Effector CD8-positive, alpha-beta T cell (primary cell): ENCODE results near the gene RNF214.

Experiments
- DNase-seq: peaks from one replicate; lab custom pipeline; 2025; lab: John Stamatoyannopoulos, UW

RNF214 gene

GRCh38 chr11:117282956-117283355 lies 50.5 kb downstream of the RNF214 start:
- DNase-seq, result no peak

GRCh38 chr11:117284053-117284452 lies 51.6 kb downstream of the RNF214 start:
- DNase-seq, result no peak

GRCh38 chr11:117286588-117286987 lies 54.1 kb downstream of the RNF214 start:
- no peak for DNase-seq

GRCh38 chr11:117287668-117288067 lies 55.2 kb downstream of the RNF214 start:
- DNase-seq, result no peak

- no peak for DNase-seq
Observed at GRCh38 chr11:117289795-117290194, 57.3 kb downstream of the RNF214 start.

DNA sequence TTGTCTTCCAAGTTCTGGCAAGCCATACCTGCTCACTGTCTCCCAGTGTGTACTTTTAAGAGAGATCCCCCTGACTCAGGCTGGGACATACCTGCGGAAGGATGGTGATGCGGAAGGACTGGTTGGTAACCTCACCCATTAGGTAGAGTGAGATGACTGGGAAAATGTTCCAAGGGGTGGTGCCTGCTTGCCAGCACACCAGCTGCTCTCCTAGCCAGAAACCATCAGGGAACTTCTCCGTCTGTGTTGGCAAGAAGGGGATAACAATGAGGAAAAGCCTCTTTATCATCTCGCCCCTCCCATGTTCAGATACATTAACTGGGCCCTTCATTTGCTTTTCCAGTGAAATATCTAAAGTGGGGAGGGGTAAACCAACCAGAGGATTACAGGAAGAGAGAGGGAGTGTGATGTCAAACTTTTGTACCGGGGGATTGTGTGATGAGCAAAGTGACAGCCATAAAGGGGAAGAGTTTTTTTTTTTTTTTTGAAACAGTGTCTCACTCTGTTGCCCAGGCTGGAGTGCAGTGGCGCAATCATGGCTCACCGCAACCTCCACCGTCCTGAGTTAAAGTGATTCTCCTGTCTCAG lies 58.4 kb downstream of the RNF214 start, which contains the start of gene BACE1-AS:
TSS of gene BACE1-AS (plus strand) at position 538 of the 588 bp plus-strand sequence.
- DNase-seq, result no peak

DNA sequence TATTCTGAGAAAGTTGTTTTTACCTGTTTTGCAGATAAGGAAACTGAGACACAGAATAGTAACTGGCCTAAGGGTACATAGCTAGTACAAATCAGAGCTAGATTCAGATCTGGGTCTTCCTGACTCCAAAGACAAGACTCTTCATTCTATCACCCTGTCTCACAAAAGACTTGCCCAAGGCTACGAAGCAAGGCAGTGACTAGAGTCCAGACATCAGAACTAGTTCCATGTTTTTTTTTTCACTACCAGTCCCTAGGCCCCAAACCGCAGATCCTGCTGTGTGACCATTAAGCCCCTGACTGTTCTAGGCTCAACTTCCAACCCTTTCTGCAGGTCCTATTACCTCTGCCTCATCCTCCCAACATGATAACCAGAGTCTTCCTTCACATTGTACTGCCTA lies 60.1 kb downstream of the RNF214 start:
- no peak for DNase-seq

DNA sequence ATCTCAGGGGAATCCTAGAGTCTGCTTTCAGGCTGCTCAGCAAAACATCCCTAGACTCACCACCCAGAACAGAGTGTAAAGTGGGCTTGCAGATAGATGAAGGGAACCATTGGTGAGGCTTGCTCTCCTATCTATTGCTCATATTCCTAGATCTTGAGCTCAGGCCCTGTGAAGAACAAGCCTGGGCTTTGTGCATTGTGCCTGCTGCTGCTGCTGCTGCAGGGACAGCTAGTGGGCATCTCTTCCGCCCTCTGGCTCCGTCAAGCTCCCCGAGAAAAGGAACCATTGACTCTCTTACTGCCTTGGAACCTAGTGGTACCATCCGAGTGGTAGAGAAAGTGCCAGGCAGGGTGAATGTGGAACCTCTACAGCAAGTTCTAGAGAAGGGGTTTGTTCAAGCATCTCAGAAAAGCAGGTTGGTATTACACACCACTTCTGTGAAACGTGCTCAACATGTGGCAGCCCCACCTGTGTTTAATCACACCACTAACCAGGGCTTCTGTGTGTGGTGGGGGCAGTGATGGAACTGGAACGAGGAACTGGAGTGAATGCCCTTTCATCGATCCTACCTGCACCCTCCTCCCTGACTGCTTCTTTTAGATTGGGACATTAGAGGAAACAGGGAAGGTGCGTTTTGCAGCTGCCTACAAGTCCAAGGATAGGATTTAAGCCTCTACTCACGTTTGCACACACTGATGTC lies 63.1 kb downstream of the RNF214 start:
- no peak for DNase-seq

- DNase-seq, result no peak
Observed at GRCh38 chr11:117296881-117297280, 64.4 kb downstream of the RNF214 start.

GRCh38 chr11:117298195-117298594 lies 65.7 kb downstream of the RNF214 start:
- no peak for DNase-seq

DNA sequence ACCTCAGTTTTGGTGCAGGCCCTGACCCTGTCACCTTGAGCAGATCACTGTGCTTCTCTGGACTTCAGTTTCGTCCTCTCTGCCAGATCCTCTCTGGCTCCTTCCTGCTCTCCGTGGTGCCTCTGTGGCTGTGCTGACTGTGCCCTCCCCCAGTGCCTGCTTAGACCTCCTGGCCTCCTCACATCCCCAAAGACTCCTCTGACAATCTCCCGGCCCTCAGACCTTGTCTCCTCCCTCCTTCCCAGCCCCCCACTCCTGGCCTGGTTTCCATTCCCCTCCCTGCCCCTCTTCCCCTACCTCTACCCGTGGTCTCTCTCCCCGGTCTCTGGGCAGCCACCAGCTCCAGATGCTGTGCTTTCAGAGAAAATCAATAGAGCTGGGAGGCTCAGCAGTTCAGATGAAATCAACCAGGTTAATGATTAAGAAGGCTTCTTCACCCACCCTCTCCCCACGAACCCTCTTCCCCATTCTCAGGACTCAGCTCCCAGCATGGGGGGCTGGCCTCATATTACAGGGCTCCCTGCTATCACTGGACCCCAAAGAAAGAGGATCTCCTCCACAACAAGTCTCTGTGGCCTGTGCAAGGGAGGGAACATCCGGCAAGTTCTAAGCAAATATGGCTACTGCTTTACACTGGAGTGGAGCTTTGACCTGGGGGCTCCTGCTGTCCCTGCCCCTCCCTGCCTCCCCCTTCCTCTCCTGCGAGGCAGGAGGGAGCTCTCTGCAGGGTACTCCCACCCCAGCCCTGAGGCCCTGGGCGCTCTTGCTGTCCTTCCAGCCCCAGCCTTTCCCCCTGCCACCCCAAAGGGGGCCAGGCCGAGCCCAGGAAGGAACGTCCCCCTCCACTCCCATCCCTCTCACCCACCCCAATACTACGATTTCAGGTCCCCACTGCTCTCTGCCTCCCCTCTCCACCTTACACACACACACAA lies 67.1 kb downstream of the RNF214 start:
- no peak for DNase-seq

DNA sequence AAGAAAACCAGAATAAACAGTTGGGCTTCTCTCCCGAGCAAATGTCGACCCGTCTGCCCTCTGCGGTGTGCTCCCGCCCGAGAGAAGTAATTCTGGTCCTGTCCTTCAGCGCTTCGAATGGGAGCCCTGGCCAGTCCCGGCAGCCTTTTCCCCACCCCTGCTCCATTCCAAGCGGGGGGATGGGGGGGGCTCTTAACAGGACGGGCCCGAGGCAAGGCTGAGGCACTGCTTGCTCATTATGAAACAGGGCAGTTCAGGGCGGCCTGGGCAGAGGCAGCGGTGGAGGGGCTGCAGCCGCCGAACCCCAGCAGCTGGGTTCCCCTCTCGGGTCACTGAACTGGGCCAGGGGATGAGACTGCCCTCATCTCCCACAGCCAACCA lies 67.8 kb downstream of the RNF214 start:
- no peak for DNase-seq

- DNase-seq, result no peak
Observed at GRCh38 chr11:117300773-117301172, 68.3 kb downstream of the RNF214 start.

- DNase-seq, result no peak
Observed at GRCh38 chr11:117302228-117302627, 69.8 kb downstream of the RNF214 start.

- DNase-seq, result no peak
Observed at GRCh38 chr11:117303101-117303500, 70.6 kb downstream of the RNF214 start.

DNA sequence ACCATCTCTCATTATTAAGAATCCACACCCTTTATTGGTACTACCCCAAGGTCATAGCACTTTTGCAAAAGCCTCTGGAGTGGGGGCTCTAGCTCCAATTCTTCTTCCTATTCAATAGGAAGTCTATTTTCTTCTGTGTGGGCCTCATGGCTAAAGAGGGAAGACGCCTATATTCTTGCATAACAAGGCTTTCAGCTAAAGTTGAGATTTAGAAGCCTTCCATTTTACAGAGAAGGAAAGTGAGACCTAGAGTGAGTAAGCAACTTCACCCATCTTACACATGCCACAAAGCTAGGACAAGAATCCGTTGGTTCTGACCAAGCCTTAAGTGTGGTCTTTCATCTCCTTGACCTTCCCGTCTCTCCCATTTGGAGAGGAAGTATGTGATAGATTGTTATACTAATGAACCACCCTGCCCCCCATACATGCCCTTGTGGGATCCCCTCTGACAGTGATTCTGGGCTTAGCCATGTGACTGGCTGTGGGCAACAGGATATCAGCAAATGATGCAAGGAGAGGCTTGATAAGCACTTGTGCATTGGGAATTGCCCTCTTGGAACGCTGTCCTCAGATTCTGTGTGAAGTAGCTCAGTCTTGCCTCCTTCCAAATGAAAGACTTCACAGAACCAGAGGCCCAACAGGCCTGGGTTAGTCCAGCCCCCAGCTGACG lies 71.3 kb downstream of the RNF214 start:
- DNase-seq, result no peak

DNA sequence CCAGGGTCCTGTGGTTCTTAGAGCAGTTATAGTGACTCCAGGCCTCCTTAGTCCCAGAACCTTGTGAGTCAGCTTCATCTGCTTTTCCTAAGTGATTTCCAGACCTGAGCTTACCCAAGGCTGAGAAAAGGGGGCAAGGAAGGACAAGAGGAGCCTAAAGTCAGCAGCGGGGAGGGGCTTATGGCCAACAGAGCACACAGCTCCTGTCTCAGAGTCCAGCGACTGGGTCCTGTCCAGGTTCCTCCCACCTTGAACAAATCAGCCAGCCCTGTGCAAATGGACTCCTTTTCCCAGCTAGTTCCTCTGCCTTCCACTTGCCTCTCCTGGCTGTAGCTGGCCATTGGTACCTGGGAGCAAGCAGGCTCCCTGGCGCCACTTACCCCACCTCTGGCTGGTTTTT lies 72.7 kb downstream of the RNF214 start:
- DNase-seq, result no peak

- DNase-seq, result no peak
Observed at GRCh38 chr11:117309310-117309709, 76.8 kb downstream of the RNF214 start.

GRCh38 chr11:117313091-117313490 lies 80.6 kb downstream of the RNF214 start:
- no peak for DNase-seq

DNA sequence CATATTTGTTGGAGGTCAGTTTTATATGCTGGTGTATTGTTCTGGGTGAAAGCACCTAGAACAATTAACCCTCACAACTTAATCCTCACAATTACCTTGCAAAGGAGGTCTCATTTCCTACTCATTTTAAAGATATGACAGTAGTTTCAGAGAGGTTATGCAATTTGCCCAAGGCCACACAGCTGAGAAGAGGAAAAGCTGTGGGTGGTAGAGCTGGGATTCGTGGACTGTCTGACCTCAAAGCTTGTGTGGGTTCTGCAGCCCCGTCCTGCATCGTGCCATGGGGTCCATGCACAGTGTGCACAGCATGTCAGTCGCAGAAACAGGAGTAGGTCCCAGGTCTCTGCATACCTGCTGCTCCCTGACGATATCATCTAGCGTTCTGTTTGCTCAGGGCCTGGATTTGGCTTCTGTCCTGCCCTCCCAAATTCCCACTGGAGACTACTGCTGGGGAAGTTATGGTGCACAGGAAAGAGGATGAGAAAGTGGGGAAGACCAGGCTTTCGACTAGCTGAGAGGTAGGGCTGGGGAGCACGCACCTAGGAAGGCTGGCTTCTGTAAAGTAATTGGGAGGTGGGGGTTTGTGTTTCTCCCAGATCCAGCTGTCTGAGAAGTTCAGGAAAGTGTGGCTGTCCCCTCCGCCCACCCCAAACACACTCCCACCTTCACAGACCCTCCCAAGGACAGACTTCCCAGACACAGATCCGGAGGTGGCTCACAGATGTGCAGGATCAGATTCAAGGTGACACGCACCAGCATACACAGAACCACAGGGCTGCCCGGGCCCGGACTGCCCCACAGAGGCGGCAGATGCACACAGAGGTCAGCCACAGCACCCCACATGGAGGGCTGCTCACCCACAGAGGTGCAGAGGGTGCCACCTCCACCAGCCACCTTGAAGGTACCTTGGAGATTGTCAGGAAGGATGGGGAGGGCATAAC lies 81.6 kb downstream of the RNF214 start:
- DNase-seq, result no peak

DNA sequence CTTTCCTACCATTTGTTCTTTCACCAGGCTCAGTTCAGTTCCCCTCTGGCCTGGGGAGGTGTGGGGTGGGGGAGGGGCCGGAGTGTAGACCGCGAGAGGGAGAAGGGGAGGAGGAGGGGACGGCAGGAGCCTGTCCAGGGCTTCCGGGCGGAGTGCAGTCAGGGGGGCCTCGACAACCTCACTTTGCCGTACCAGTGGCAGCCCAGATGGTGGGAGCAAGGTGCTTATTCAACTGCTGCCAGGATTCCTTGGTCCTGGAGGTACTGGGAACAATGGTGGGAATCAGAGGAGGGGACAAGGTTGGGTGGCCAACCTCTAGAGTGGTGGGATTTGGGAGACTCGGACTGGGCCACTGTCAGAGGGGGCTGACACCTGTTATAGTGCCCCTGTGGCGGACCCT lies 82.4 kb downstream of the RNF214 start:
- DNase-seq, result no peak
